Measurements from ENCODE around the gene B3GNT4. TPM values are rescaled to one million over a fixed set of nuclear protein-coding genes. Genes with fewer than 3 reads are reported as not detected.
"Not testable (repeated sequence)": the region's sequence is repeated elsewhere in the genome, so short reads cannot be mapped to it uniquely, and the experiment has no call there.

The B3GNT4 gene
- total and polyA plus RNA-seq, 4 experiments from 2014 or later: 0.10 to 1.4 (median 0.93) TPM; not detected in 1

DNA sequence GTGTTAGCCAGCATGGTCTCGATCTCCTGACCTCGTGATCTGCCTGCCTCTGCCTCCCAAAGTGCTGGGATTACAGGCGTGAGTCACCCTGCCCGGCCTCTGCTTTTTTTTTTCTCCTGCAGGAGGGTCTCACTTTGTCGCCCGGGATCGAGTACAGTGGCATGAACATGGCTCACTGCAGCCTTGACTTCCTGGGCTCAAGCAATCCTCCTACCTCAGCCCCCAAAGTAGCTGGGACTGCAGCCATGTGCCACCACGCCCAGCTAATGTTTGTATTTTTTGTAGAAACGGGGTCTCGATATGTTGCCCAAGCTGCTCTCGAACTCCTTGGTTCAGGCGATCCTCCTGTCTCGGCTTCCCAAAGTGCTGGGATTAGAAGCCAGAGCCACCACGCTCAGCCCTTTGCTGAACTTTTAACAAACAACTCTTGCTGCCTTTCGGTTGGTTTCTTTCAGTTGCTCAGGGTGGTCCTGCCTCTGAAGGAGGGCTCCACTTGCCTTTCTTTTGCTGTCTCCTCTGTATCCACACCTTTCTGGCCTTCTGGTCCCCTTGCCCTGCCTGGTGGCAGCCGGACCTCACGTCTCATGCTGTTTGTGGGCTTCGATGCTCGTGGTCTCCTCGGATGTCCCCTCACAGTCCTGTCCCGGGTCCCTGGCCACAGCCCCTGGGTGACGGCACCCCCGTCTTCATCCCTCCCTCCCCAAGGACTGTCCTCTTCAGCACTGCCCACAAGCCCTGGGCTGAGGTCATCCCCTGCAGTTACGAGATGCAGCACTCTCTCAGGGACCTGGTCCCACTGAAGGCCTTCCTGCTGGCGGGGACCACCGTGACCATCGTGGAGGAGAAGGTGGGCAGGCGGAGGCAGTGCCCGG is 3.8 kb upstream of the B3GNT4 start:
- CTCF ChIA-PET (ENCODE audit: partially characterized antibody): no interaction called here
- H3K27me3 Mint-ChIP-seq: peaks cover 7 to 17% of the 10 kb centered on the region in 2 donors

GRCh38 chr12:122200541-122201175 is 2.9 kb upstream of the B3GNT4 start:
- intact Hi-C loops (cut with micrococcal nuclease): no loop called here
- peaks cover 0 to 3% (median 2%) of the 10 kb centered on the region in 8 donors for H3K9me3 Mint-ChIP-seq
- H3K27me3 Mint-ChIP-seq: peaks cover 7 to 19% of the 10 kb centered on the region in 2 donors
- H3K4me1 ChIP-seq (ENCODE audit: insufficient read depth, low read length): peaks cover 9% of the 10 kb centered on the region
- H3K36me3 Mint-ChIP-seq: peaks cover 2% of the 10 kb centered on the region in 2 donors
- H3K4me1 Mint-ChIP-seq: peaks cover 7 to 21% (median 15%) of the 10 kb centered on the region in 4 donors
- no peak overlapping the region for H3K4me3 ChIP-seq (ENCODE audit: low read length in 2 of 2)
- POLR2A ChIA-PET (ENCODE audit: partially characterized antibody): no interaction called here
- H3K4me3 Mint-ChIP-seq: no peak overlapping the region
- DNase-seq: no peak
- CTCF ChIA-PET (ENCODE audit: partially characterized antibody): no interaction called here
- no peak overlapping the region for H3K27ac ChIP-seq (ENCODE audit: low read depth, low read length)
- no peaks in the 10 kb centered on the region for H3K9me3 ChIP-seq (ENCODE audit: control insufficient read depth in 1 of 2, low read length in 2 of 2)
- no peaks in the 10 kb centered on the region for H3K27me3 ChIP-seq (ENCODE audit: insufficient read depth, low read length)
- no peaks in the 10 kb centered on the region for H3K36me3 ChIP-seq (ENCODE audit: insufficient read depth, low read length)
- no peak overlapping the region for H3K27ac Mint-ChIP-seq

More for the DNA sequence above, 3.8 kb upstream of the B3GNT4 start:
- POLR2A ChIA-PET (ENCODE audit: partially characterized antibody): no interaction called here
- Mint-ChIP-seq H3K4me3 (no peak overlapping the region), H3K27ac (peak overlapping the region in 1 of 7 donors; percentile 73), H3K36me3 (peaks cover 0 to 6% of the 10 kb centered on the region in 2 donors), H3K4me1 (peaks cover 2 to 15% (median 10%) of the 10 kb centered on the region in 4 donors), H3K9me3 (peaks cover 0 to 11% (median 5%) of the 10 kb centered on the region in 8 donors)
- H3K9me3 ChIP-seq (ENCODE audit: control insufficient read depth in 1 of 2, low read length in 2 of 2): no peaks in the 10 kb centered on the region
- intact Hi-C loops (cut with micrococcal nuclease): no loop called here
- no peaks in the 10 kb centered on the region for H3K27me3 ChIP-seq (ENCODE audit: insufficient read depth, low read length)
- no peak overlapping the region for H3K4me3 ChIP-seq (ENCODE audit: low read length in 2 of 2)
- DNase-seq: no peak
- no peak overlapping the region for H3K27ac ChIP-seq (ENCODE audit: low read depth, low read length)
- H3K36me3 ChIP-seq (ENCODE audit: insufficient read depth, low read length): no peaks in the 10 kb centered on the region
- peaks cover 9% of the 10 kb centered on the region for H3K4me1 ChIP-seq (ENCODE audit: insufficient read depth, low read length)

- POLR2A ChIA-PET (ENCODE audit: partially characterized antibody): no interaction called here
- H3K27me3 Mint-ChIP-seq: peaks cover 7 to 19% of the 10 kb centered on the region in 2 donors
These were observed 2.1 kb upstream of the B3GNT4 start for GRCh38 chr12:122201381-122201780.

DNA sequence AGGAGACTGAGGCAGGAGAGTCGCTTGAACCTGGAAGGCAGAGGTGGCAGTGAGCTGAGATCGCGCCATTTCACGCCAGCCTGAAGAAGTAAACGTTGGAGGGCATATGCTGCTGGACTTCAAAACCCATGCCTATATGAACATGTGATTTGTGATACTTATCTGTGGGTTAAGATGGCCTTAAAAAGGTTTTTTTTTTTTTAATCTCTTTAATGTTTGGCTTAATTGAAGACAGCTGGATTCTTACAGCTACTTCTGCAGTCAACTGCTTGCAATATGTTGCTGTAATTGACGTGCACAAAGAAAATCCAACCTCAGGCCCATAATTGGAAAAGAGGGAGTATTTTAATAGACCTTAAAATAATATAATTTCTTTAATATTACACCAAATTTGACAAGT is 1.5 kb upstream of the B3GNT4 start:
- Mint-ChIP-seq H3K4me3 (peak overlapping the region in 1 of 8 donors; percentile 41), H3K4me1 (peaks cover 7 to 21% (median 15%) of the 10 kb centered on the region in 4 donors), H3K9me3 (no peaks in the 10 kb centered on the region), H3K27me3 (peaks cover 5 to 16% of the 10 kb centered on the region in 2 donors), H3K36me3 (peaks cover 0 to 2% of the 10 kb centered on the region in 2 donors), H3K27ac (no peak overlapping the region)
- DNase-seq: no peak
- no peaks in the 10 kb centered on the region for H3K27me3 ChIP-seq (ENCODE audit: insufficient read depth, low read length)
- no peaks in the 10 kb centered on the region for H3K9me3 ChIP-seq (ENCODE audit: control insufficient read depth in 1 of 2, low read length in 2 of 2)
- POLR2A ChIA-PET (ENCODE audit: partially characterized antibody): no interaction called here
- no peaks in the 10 kb centered on the region for H3K36me3 ChIP-seq (ENCODE audit: insufficient read depth, low read length)
- CTCF ChIA-PET (ENCODE audit: partially characterized antibody): no interaction called here
- no peak overlapping the region for H3K27ac ChIP-seq (ENCODE audit: low read depth, low read length)
- H3K4me1 ChIP-seq (ENCODE audit: insufficient read depth, low read length): peaks cover 9% of the 10 kb centered on the region
- intact Hi-C loops (cut with micrococcal nuclease): no loop called here
- no peak overlapping the region for H3K4me3 ChIP-seq (ENCODE audit: low read length in 2 of 2)

More at GRCh38 chr12:122201381-122201780, 2.1 kb upstream of the B3GNT4 start:
- H3K9me3 Mint-ChIP-seq: no peaks in the 10 kb centered on the region
- no peaks in the 10 kb centered on the region for H3K27me3 ChIP-seq (ENCODE audit: insufficient read depth, low read length)
- H3K36me3 Mint-ChIP-seq: peaks cover 0 to 2% of the 10 kb centered on the region in 2 donors
- no peak overlapping the region for H3K27ac ChIP-seq (ENCODE audit: low read depth, low read length)
- no peaks in the 10 kb centered on the region for H3K36me3 ChIP-seq (ENCODE audit: insufficient read depth, low read length)
- H3K9me3 ChIP-seq (ENCODE audit: control insufficient read depth in 1 of 2, low read length in 2 of 2): no peaks in the 10 kb centered on the region
- no peak for DNase-seq
- peak overlapping the region in 3 of 8 donors; percentile 34 to 46 (median 41) for H3K4me3 Mint-ChIP-seq
- H3K4me1 Mint-ChIP-seq: peaks cover 7 to 21% (median 15%) of the 10 kb centered on the region in 4 donors
- CTCF ChIA-PET (ENCODE audit: partially characterized antibody): no interaction called here
- peaks cover 9% of the 10 kb centered on the region for H3K4me1 ChIP-seq (ENCODE audit: insufficient read depth, low read length)
- intact Hi-C loops (cut with micrococcal nuclease): no loop called here
- H3K27ac Mint-ChIP-seq: peak overlapping the region in 1 of 7 donors; percentile 25
- H3K4me3 ChIP-seq (ENCODE audit: low read length in 2 of 2): no peak overlapping the region

- not testable (repeated sequence) for H3K27ac ChIP-seq (ENCODE audit: low read depth, low read length); H3K9me3 ChIP-seq (ENCODE audit: control insufficient read depth in 1 of 2, low read length in 2 of 2); H3K4me1 ChIP-seq (ENCODE audit: insufficient read depth, low read length); H3K36me3 ChIP-seq (ENCODE audit: insufficient read depth, low read length); H3K27me3 ChIP-seq (ENCODE audit: insufficient read depth, low read length); H3K36me3 Mint-ChIP-seq; H3K9me3 Mint-ChIP-seq; DNase-seq
- Mint-ChIP-seq H3K4me1 (peaks cover 5 to 20% (median 12%) of the 10 kb centered on the region in 4 donors), H3K27ac (peak overlapping the region in 1 of 7 donors; percentile 77), H3K4me3 (peak overlapping the region; percentile 76 to 86 (median 83)), H3K27me3 (peaks cover 2 to 11% of the 10 kb centered on the region in 2 donors)
- intact Hi-C loops (cut with micrococcal nuclease): loop anchor here (1.0 kb wide), 1 partner anchor 41 kb away; no protein-coding TSS in a partner anchor
- CTCF ChIA-PET (ENCODE audit: partially characterized antibody): interaction anchor here (1.3 kb wide), 1 partner anchor 23 kb away, joined by 3 read pairs; the partner anchor contains the start of gene DIABLO
- POLR2A ChIA-PET (ENCODE audit: partially characterized antibody): interaction anchor here (1.0 to 1.7 kb wide), 3 partner anchors 22 to 42 kb away, joined by 5 to 10 read pairs (median 6); partner anchors contain the start of gene DIABLO
- H3K4me3 ChIP-seq (ENCODE audit: low read length in 2 of 2): peak overlapping the region in 1 of 2 donors; percentile 55
These were observed 698 bp upstream of the B3GNT4 start for GRCh38 chr12:122202811-122203210.

DNA sequence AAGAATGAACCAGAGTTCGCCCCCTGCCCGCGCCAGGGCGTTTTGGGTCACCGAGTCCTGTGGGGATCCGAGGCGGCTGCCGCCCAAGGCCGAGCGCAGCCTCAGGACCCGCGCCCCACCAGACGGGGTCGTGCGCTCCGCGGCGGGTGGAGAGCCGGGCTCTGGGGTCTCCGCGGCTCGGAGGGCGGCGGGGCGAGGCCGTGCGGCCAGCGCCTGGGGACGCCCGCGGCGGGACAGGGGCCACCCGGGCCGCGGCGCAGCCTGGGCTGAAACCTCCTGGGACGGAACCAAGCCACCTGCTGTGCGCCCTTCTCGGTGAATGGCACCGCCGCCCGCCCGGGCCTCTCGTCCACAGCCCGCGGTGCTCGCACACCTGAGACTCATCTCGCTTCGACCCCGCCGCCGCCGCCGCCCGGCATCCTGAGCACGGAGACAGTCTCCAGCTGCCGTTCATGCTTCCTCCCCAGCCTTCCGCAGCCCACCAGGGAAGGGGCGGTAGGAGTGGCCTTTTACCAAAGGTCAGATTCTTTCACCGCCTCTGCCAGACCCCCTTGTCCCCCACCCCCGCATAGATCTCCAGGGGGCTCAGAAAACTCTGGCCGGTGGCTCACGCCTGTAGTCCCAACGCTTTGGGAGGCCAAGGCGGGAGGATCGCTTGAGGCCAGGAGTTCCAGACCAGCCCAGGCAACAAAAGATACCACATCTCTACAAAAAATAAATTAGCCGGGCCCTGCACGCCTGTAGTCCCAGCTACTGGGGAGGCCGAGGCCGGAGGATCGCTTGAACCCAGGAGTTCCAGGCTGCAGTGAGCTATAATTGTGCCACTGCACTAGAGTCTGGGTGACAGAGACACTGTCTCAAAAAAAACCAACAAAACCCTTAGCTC is 901 bp downstream of the B3GNT4 start:
- peak overlapping the region in 1 of 2 donors; percentile 55 for H3K4me3 ChIP-seq (ENCODE audit: low read length in 2 of 2)
- CTCF ChIA-PET (ENCODE audit: partially characterized antibody): interaction anchor here (0.9 to 1.3 kb wide), 4 partner anchors 10 to 63 kb away, joined by 3 to 4 read pairs (median 3); partner anchors contain the start of gene DIABLO
- intact Hi-C loops (cut with micrococcal nuclease): loop anchor here (2.0 kb wide), 1 partner anchor 62 kb away; the partner anchor contains the start of gene VPS33A

More for the DNA sequence above, 901 bp downstream of the B3GNT4 start:
- Mint-ChIP-seq H3K4me3 (peak overlapping the region; percentile 61 to 94 (median 78)), H3K27me3 (peaks cover 0 to 8% of the 10 kb centered on the region in 2 donors), H3K36me3 (peaks cover 5 to 14% of the 10 kb centered on the region in 2 donors), H3K9me3 (no peaks in the 10 kb centered on the region), H3K4me1 (peaks cover 5 to 20% (median 12%) of the 10 kb centered on the region in 4 donors), H3K27ac (peak overlapping the region in 5 of 7 donors; percentile 19 to 82 (median 35))
- Histone ChIP-seq H3K4me1 (ENCODE audit: insufficient read depth, low read length) (peaks cover 9% of the 10 kb centered on the region), H3K27ac (ENCODE audit: low read depth, low read length) (no peak overlapping the region), H3K9me3 (ENCODE audit: control insufficient read depth in 1 of 2, low read length in 2 of 2) (no peaks in the 10 kb centered on the region), H3K36me3 (ENCODE audit: insufficient read depth, low read length) (peaks cover 9% of the 10 kb centered on the region), H3K27me3 (ENCODE audit: insufficient read depth, low read length) (no peaks in the 10 kb centered on the region)
- DNase-seq: peak in 2 of 5 donors; percentile 15 to 20
- POLR2A ChIA-PET (ENCODE audit: partially characterized antibody): interaction anchor here (1.0 to 2.1 kb wide), 4 partner anchors 9 to 322 kb away, joined by 3 to 13 read pairs (median 4); partner anchors contain the start of genes DIABLO, KNTC1 and RSRC2
